ENCODE results near the gene GARRE1. TPM values are rescaled to one million over a fixed set of nuclear protein-coding genes. Genes with fewer than 3 reads are reported as not detected.

Gene GARRE1
- polyA plus RNA-seq, 1 donor, result 22.5 TPM

- no CpG with 5 or more reads among the region's 4 CpGs for WGBS (ENCODE audit: insufficient coverage, low lambda C conversion rate)
- Histone ChIP-seq H3K4me3 (ENCODE audit: low read length) (no peak overlapping the region), H3K27ac (ENCODE audit: low read length) (no peak overlapping the region), H3K36me3 (ENCODE audit: control insufficient read depth, insufficient read depth, low read length) (peaks cover 50% of the 10 kb centered on the region), H3K4me1 (ENCODE audit: control insufficient read depth, insufficient read depth, low read length) (no peaks in the 10 kb centered on the region), H3K27me3 (ENCODE audit: control insufficient read depth, insufficient read depth, low read length) (no peaks in the 10 kb centered on the region), H3K9me3 (ENCODE audit: control insufficient read depth, low read depth, low read length) (no peaks in the 10 kb centered on the region)
- DNase-seq, result no peak
Measured at GRCh38 chr19:34229721-34230120, 24.6 kb upstream of the GARRE1 start.

GRCh38 chr19:34230820-34231219 lies 23.5 kb upstream of the GARRE1 start:
- DNase-seq, result no peak
- Histone ChIP-seq H3K27ac (ENCODE audit: low read length) (no peak overlapping the region), H3K4me3 (ENCODE audit: low read length) (no peak overlapping the region), H3K9me3 (ENCODE audit: control insufficient read depth, low read depth, low read length) (no peaks in the 10 kb centered on the region), H3K36me3 (ENCODE audit: control insufficient read depth, insufficient read depth, low read length) (peaks cover 41% of the 10 kb centered on the region), H3K4me1 (ENCODE audit: control insufficient read depth, insufficient read depth, low read length) (no peaks in the 10 kb centered on the region), H3K27me3 (ENCODE audit: control insufficient read depth, insufficient read depth, low read length) (no peaks in the 10 kb centered on the region)
- 70% methylated on average over 2 of the region's 10 CpGs for WGBS (ENCODE audit: insufficient coverage, low lambda C conversion rate)

- 86% methylated on average over 1 of the region's 4 CpGs for WGBS (ENCODE audit: insufficient coverage, low lambda C conversion rate)
- DNase-seq, result no peak
- peaks cover 35% of the 10 kb centered on the region for H3K36me3 ChIP-seq (ENCODE audit: control insufficient read depth, insufficient read depth, low read length)
Measured at GRCh38 chr19:34231439-34231838, 22.9 kb upstream of the GARRE1 start.

GRCh38 chr19:34232566-34233481 lies 21.5 kb upstream of the GARRE1 start:
- WGBS (ENCODE audit: insufficient coverage, low lambda C conversion rate), result no CpG with 5 or more reads among the region's 11 CpGs
- no peaks in the 10 kb centered on the region for H3K9me3 ChIP-seq (ENCODE audit: control insufficient read depth, low read depth, low read length)

More at GRCh38 chr19:34231439-34231838, 22.9 kb upstream of the GARRE1 start:
- Histone ChIP-seq H3K4me3 (ENCODE audit: low read length) (no peak overlapping the region), H3K27ac (ENCODE audit: low read length) (no peak overlapping the region), H3K4me1 (ENCODE audit: control insufficient read depth, insufficient read depth, low read length) (peaks cover 3% of the 10 kb centered on the region), H3K9me3 (ENCODE audit: control insufficient read depth, low read depth, low read length) (no peaks in the 10 kb centered on the region), H3K27me3 (ENCODE audit: control insufficient read depth, insufficient read depth, low read length) (no peaks in the 10 kb centered on the region)

GRCh38 chr19:34235425-34235940 lies 18.9 kb upstream of the GARRE1 start:
- H3K36me3 ChIP-seq (ENCODE audit: control insufficient read depth, insufficient read depth, low read length), result peaks cover 9% of the 10 kb centered on the region
- DNase-seq, result no peak
- no peak overlapping the region for H3K27ac ChIP-seq (ENCODE audit: low read length)
- WGBS (ENCODE audit: insufficient coverage, low lambda C conversion rate), result 100% methylated on average over 1 of the region's 2 CpGs
- H3K4me3 ChIP-seq (ENCODE audit: low read length), result no peak overlapping the region
- no peaks in the 10 kb centered on the region for H3K27me3 ChIP-seq (ENCODE audit: control insufficient read depth, insufficient read depth, low read length)
- H3K4me1 ChIP-seq (ENCODE audit: control insufficient read depth, insufficient read depth, low read length), result peaks cover 7% of the 10 kb centered on the region
- H3K9me3 ChIP-seq (ENCODE audit: control insufficient read depth, low read depth, low read length), result no peaks in the 10 kb centered on the region

More at GRCh38 chr19:34232566-34233481, 21.5 kb upstream of the GARRE1 start:
- DNase-seq, result peak in 1 of 2 donors; percentile 17
- no peak overlapping the region for H3K27ac ChIP-seq (ENCODE audit: low read length)
- peaks cover 7% of the 10 kb centered on the region for H3K4me1 ChIP-seq (ENCODE audit: control insufficient read depth, insufficient read depth, low read length)
- H3K27me3 ChIP-seq (ENCODE audit: control insufficient read depth, insufficient read depth, low read length), result no peaks in the 10 kb centered on the region
- no peak overlapping the region for H3K4me3 ChIP-seq (ENCODE audit: low read length)
- H3K36me3 ChIP-seq (ENCODE audit: control insufficient read depth, insufficient read depth, low read length), result peaks cover 28% of the 10 kb centered on the region

- Histone ChIP-seq H3K27ac (ENCODE audit: low read length) (no peak overlapping the region), H3K27me3 (ENCODE audit: control insufficient read depth, insufficient read depth, low read length) (no peaks in the 10 kb centered on the region), H3K4me1 (ENCODE audit: control insufficient read depth, insufficient read depth, low read length) (peaks cover 7% of the 10 kb centered on the region), H3K36me3 (ENCODE audit: control insufficient read depth, insufficient read depth, low read length) (peaks cover 1% of the 10 kb centered on the region), H3K4me3 (ENCODE audit: low read length) (no peak overlapping the region), H3K9me3 (ENCODE audit: control insufficient read depth, low read depth, low read length) (no peaks in the 10 kb centered on the region)
- WGBS (ENCODE audit: insufficient coverage, low lambda C conversion rate), result 80% methylated on average over 1 of the region's 18 CpGs
- DNase-seq, result peak in 1 of 2 donors; percentile 57
Measured at GRCh38 chr19:34236035-34236987, 18.0 kb upstream of the GARRE1 start.

- Histone ChIP-seq H3K9me3 (ENCODE audit: control insufficient read depth, low read depth, low read length) (no peaks in the 10 kb centered on the region), H3K4me3 (ENCODE audit: low read length) (no peak overlapping the region), H3K36me3 (ENCODE audit: control insufficient read depth, insufficient read depth, low read length) (no peaks in the 10 kb centered on the region), H3K27me3 (ENCODE audit: control insufficient read depth, insufficient read depth, low read length) (no peaks in the 10 kb centered on the region), H3K4me1 (ENCODE audit: control insufficient read depth, insufficient read depth, low read length) (peaks cover 7% of the 10 kb centered on the region), H3K27ac (ENCODE audit: low read length) (no peak overlapping the region)
- DNase-seq, result no peak
- 100% methylated on average over 2 of the region's 3 CpGs for WGBS (ENCODE audit: insufficient coverage, low lambda C conversion rate)
Measured at GRCh38 chr19:34237283-34237682, 17.1 kb upstream of the GARRE1 start.

- H3K4me1 ChIP-seq (ENCODE audit: control insufficient read depth, insufficient read depth, low read length), result peaks cover 7% of the 10 kb centered on the region
- WGBS (ENCODE audit: insufficient coverage, low lambda C conversion rate), result no CpG with 5 or more reads among the region's 4 CpGs
- no peaks in the 10 kb centered on the region for H3K27me3 ChIP-seq (ENCODE audit: control insufficient read depth, insufficient read depth, low read length)
- H3K36me3 ChIP-seq (ENCODE audit: control insufficient read depth, insufficient read depth, low read length), result no peaks in the 10 kb centered on the region
- H3K4me3 ChIP-seq (ENCODE audit: low read length), result no peak overlapping the region
- no peaks in the 10 kb centered on the region for H3K9me3 ChIP-seq (ENCODE audit: control insufficient read depth, low read depth, low read length)
- no peak overlapping the region for H3K27ac ChIP-seq (ENCODE audit: low read length)
- DNase-seq, result no peak
Measured at GRCh38 chr19:34237939-34238338, 16.4 kb upstream of the GARRE1 start.

GRCh38 chr19:34241513-34242337 lies 12.6 kb upstream of the GARRE1 start:
- WGBS (ENCODE audit: insufficient coverage, low lambda C conversion rate), result 60% methylated on average over 1 of the region's 13 CpGs
- Histone ChIP-seq H3K27ac (ENCODE audit: low read length) (no peak overlapping the region), H3K27me3 (ENCODE audit: control insufficient read depth, insufficient read depth, low read length) (no peaks in the 10 kb centered on the region), H3K36me3 (ENCODE audit: control insufficient read depth, insufficient read depth, low read length) (no peaks in the 10 kb centered on the region), H3K4me3 (ENCODE audit: low read length) (no peak overlapping the region), H3K9me3 (ENCODE audit: control insufficient read depth, low read depth, low read length) (no peaks in the 10 kb centered on the region), H3K4me1 (ENCODE audit: control insufficient read depth, insufficient read depth, low read length) (peaks cover under 1% of the 10 kb centered on the region)
- DNase-seq, result peak; percentile 58

Measured in large intestine (tissue), 3 donors.